Type B pancreatic cell (in vitro differentiated cells): ENCODE results near the gene ASRGL1. TPM values are rescaled to one million over a fixed set of nuclear protein-coding genes. Genes with fewer than 3 reads are reported as not detected.

Experiments
- DNase-seq: peaks from one replicate; pipeline ENCODE4 v3.0.0; 2021; ENCODE audit warnings: mixed read lengths; ENCODE audit not compliant: unreplicated experiment; ENCODE audit errors: extremely low spot score
- H3K27ac Mint-ChIP-seq: 2 replicates; pipeline ENCODE4 v1.8.0; 2021; ENCODE audit warnings: mild to moderate bottlenecking, mixed read lengths
- H3K27me3 Mint-ChIP-seq: 2 replicates; pipeline ENCODE4 v1.8.0; 2021; ENCODE audit warnings: mixed read lengths
- H3K36me3 Mint-ChIP-seq: 2 replicates; pipeline ENCODE4 v1.8.0; 2021; ENCODE audit warnings: mixed read lengths
- H3K4me1 Mint-ChIP-seq: one replicate; pipeline ENCODE4 v1.8.0; 2021; ENCODE audit warnings: mixed read lengths; ENCODE audit not compliant: unreplicated experiment
- H3K4me3 Mint-ChIP-seq: 2 replicates; pipeline ENCODE4 v1.8.0; 2021; ENCODE audit warnings: mild to moderate bottlenecking, mixed read lengths
- H3K9me3 Mint-ChIP-seq: 2 replicates; pipeline ENCODE4 v1.8.0; 2021; ENCODE audit warnings: mixed read lengths
- total RNA-seq: library from RNA; stranded (reverse); gene quantifications from 2 replicates; pipeline ENCODE4 v1.2.1, GENCODE V29; 2021; ENCODE audit warnings: low replicate concordance
- TF ChIP-seq, protein P1 (sequence below): fragments of 200-600 bp; sonication (generic); conservative IDR thresholded peaks from 2 replicates; pipeline ENCODE4 v1.5.0; 2021; ENCODE audit warnings: antibody characterized with exemption, mild to moderate bottlenecking

Gene ASRGL1
- total RNA-seq, 1 donor from 2014 or later: 48.0 TPM

DNA sequence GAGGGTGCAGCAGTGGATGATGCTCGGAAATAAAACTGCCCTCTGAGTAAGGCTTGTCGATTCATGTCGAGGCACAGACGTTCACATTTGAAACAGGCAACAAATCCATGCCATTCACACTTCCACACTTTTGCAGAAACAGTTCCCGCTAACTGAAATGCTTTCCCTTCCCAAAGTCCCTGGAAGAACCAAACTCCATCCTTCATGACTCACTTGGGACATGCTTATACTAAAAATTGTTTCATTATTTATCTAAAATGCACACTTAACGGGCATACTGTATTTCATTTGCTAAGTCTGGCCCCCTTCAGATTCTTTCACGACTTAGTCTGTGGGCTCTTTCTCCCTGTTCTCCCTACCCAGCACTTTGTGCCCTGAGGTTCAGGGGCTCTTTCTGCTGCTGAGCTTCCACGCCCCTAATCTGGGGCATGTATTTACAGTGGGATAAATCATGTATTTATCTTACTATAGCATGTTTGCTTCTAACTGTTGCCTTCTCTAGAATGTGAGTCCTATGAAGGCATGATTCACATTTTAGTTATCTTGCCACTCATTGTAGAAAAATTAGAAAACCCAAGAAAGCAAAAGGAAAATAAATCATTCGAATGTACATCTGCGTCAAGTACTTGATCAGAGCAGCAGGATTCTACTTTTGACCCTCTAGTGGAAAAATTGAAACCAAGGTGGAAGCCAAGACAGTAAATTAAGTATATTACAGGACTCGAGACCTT, 94.1 kb downstream of the ASRGL1 start:
- Mint-ChIP-seq H3K27ac (no peak overlapping the region), H3K4me1 (peaks cover 51% of the 10 kb centered on the region), H3K9me3 (no peaks in the 10 kb centered on the region), H3K27me3 (no peaks in the 10 kb centered on the region), H3K4me3 (no peak overlapping the region), H3K36me3 (no peaks in the 10 kb centered on the region)
- TF ChIP-seq, protein P1, sequence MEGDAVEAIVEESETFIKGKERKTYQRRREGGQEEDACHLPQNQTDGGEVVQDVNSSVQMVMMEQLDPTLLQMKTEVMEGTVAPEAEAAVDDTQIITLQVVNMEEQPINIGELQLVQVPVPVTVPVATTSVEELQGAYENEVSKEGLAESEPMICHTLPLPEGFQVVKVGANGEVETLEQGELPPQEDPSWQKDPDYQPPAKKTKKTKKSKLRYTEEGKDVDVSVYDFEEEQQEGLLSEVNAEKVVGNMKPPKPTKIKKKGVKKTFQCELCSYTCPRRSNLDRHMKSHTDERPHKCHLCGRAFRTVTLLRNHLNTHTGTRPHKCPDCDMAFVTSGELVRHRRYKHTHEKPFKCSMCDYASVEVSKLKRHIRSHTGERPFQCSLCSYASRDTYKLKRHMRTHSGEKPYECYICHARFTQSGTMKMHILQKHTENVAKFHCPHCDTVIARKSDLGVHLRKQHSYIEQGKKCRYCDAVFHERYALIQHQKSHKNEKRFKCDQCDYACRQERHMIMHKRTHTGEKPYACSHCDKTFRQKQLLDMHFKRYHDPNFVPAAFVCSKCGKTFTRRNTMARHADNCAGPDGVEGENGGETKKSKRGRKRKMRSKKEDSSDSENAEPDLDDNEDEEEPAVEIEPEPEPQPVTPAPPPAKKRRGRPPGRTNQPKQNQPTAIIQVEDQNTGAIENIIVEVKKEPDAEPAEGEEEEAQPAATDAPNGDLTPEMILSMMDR: no peak
- DNase-seq: no peak

DNA sequence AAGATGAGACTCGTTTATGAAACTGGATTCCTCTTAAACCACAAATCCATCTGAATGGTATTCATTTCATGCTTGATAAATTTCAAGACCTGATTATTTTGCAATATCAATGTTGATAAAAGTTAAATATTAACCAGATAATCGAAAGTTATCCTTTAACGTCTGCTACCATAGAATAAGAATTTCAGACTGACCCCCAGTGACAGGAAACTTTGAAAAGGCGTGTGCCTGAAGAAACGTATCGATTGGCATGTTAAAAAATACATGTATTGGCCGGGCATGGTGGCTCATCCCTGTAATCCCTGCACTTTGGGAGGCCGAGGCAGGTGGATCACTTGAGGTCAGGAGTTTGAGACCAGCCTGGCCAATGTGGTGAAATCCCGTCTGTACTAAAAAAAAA, 95.4 kb downstream of the ASRGL1 start:
- Mint-ChIP-seq H3K4me3 (no peak overlapping the region), H3K9me3 (no peaks in the 10 kb centered on the region), H3K27ac (no peak overlapping the region), H3K36me3 (no peaks in the 10 kb centered on the region), H3K4me1 (peaks cover 42% of the 10 kb centered on the region), H3K27me3 (no peaks in the 10 kb centered on the region)
- DNase-seq: no peak
- TF ChIP-seq, protein P1: no peak

DNA sequence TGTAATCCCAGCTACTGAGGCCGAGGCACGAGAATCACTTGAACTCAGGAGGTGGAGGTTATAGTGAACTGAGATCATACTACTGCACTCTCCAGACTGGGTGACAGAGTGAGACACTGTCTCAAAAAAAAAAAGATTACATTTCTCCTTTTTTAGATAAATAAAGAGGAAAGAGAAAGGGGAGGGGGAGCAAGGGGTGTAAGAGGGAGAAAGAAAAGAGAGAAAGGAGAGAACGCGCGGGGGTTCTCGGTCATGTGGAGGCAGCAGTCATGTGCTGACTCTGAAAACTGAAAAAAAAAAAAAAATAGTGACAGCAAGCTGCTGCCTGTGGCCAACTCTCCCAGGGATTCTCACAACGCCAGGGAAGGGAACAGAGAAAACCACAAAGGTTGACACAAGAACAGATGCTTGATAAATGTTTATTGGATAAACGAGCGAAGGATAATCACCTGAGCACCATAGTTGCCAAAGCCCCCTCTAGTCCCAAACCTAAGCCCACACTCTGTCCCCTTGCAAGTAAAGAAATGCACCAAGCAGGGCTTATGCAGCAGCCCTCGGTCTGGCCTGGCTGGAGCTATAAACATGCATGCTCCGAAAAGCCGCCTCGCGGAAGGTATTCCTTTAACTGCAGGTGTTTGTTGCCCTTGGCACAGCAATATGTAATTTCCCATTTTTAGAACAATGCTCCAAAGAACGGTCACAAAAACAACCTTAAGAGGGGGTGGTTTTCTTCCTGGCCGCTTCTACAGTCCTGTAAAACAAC, 96.1 kb downstream of the ASRGL1 start:
- H3K4me1 Mint-ChIP-seq: peaks cover 40% of the 10 kb centered on the region

DNA sequence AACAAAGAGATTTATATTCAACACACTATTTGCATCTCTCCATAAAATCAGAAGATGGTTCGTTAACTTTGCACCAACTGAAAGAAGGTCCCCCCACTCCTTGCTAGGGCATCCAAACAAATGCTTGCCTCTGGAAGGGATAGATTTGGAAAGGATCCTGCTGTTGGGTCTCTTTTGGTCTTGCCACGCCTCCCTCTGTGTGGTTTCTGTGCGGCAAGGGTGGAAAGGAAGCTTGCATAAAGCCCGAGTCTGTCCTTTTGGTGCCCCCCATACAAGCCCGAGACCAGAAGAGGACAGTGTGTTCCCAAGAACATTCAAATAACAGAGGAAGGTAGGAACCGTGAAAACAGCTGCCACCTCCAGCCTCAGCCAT, 96.6 kb downstream of the ASRGL1 start:
- DNase-seq: no peak
- H3K36me3 Mint-ChIP-seq: no peaks in the 10 kb centered on the region
- H3K4me1 Mint-ChIP-seq: peaks cover 35% of the 10 kb centered on the region
- H3K9me3 Mint-ChIP-seq: no peaks in the 10 kb centered on the region
- peak overlapping the region; percentile 35 for H3K4me3 Mint-ChIP-seq
- H3K27me3 Mint-ChIP-seq: no peaks in the 10 kb centered on the region
- H3K27ac Mint-ChIP-seq: peak overlapping the region; percentile 10
- TF ChIP-seq, protein P1: no peak

More for the DNA sequence above, 96.1 kb downstream of the ASRGL1 start:
- H3K36me3 Mint-ChIP-seq: no peaks in the 10 kb centered on the region
- H3K27ac Mint-ChIP-seq: peak overlapping the region; percentile 10
- H3K9me3 Mint-ChIP-seq: no peaks in the 10 kb centered on the region
- TF ChIP-seq, protein P1: no peak
- no peak overlapping the region for H3K4me3 Mint-ChIP-seq
- no peak for DNase-seq
- no peaks in the 10 kb centered on the region for H3K27me3 Mint-ChIP-seq

DNA sequence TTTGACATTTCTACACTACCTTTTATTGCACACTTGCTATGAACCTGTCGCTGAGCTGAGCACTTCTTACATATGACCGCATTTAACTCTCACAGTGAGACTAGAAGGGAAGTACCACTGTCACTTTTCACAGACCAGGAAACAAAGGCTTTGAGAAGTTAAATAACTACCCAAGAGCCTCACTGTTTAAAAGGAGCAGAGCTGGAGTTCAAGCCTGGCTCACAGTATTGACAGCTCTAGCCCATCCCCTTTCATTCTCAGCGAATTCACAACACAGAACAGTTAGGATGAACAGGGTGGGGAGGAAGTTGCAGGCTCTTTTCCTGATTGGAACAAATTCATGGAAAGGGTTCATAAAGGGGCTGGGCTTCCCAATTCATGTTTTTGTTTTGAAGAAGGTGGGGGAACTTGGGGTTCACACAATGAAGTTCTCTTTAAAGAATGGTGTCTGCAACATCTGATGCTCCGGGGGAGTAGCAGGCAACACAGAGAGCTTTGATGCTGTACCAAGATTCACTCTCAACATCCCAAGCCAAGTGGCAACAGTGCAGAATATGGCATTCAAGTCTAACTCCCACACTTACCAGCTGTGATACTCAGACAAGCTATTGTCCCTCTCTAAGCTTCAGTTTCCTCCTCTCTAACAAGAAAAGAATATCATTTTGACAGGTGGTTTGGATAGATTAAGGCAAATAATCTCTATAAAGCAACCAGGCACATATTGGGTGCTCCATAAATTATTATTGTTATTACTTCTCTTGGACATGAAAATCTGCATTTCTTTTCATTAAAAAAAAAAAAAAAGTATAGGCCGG, 98.8 kb downstream of the ASRGL1 start:
- TF ChIP-seq, protein P1: no peak

More for the DNA sequence above, 98.8 kb downstream of the ASRGL1 start:
- H3K9me3 Mint-ChIP-seq: no peaks in the 10 kb centered on the region
- H3K27ac Mint-ChIP-seq: no peak overlapping the region
- no peak for DNase-seq
- peaks cover 30% of the 10 kb centered on the region for H3K4me1 Mint-ChIP-seq
- H3K4me3 Mint-ChIP-seq: no peak overlapping the region
- H3K27me3 Mint-ChIP-seq: no peaks in the 10 kb centered on the region
- no peaks in the 10 kb centered on the region for H3K36me3 Mint-ChIP-seq
